ENCODE results near the gene METRN.

Gene METRN

GRCh38 chr16:720990-721764, 6.3 kb downstream of the METRN start, which contains the start of gene ANTKMT:
Gene ANTKMT, plus strand, starts transcription at chr16:721146. Its CDS starts 129 bp downstream, at chr16:721275.
- peak; percentile 95 for FAIRE-seq
- peak; percentile 82 for DNase-seq (ENCODE audit: insufficient read length, low spot score)

GRCh38 chr16:721765-722540, 7.0 kb downstream of the METRN start:
- FAIRE-seq (no peak), DNase-seq (ENCODE audit: insufficient read length, low spot score) (no peak)

DNA sequence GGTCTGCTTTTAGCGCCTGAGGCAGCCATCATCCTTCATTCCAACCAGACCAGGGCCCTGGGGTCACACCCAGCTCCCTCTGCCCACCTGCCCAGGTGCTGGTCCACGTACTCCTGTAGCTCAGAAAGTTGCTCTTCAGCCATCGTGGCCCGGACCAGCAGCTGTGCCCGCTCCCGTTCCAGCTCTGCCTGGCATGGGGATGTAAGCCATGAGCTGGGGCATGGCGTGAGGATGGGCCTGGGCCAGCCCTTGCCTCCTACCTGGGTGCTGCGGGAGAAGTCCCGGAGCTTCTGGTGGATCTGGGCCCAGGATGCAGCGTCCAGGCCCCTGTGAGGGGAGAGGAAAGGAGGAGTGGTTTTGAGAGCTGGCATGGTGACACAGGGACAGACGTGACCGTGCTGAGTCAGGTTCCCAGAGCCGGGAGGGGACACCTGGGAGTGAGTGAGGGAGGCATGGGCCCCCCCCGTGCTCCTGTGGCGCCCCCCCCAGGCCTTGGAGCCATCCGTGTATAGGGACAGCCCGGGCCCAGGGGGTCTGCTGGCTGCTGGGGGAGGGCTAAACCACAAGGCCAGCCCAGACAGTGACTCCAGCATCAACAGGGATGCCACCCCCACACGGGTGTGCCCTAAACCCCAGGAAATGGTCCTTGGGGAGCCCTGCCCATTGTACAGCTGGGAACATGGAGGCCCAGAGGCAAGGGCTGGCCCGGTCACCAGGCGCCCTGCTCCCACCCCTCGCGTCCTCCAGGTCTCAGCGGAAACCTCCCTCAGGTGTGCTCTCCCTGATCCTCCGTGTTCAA, 8.1 kb downstream of the METRN start:
- no peak for DNase-seq (ENCODE audit: insufficient read length, low spot score)
- no peak for FAIRE-seq

DNA sequence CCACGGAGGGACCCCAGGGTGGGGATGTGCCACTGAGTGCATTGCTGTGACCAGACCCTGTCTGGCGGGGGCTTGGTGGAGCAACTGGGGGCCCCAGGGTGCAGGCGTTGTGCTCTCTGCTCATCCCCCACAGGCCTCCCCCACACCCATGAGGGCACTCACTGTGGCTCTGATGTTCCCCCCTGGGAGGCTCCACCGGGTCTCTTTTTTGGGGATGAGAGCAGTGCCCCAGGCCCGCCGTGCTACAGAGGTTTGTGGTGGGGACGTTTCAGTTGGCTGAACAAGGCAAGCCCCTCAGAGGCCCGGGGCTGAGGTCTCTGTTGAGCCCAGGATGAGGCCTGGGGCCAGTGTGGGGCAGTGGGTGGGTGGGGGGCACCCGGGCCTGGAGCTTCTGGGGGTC, 8.8 kb downstream of the METRN start:
- no peak for FAIRE-seq
- DNase-seq (ENCODE audit: insufficient read length, low spot score) = no peak

DNA sequence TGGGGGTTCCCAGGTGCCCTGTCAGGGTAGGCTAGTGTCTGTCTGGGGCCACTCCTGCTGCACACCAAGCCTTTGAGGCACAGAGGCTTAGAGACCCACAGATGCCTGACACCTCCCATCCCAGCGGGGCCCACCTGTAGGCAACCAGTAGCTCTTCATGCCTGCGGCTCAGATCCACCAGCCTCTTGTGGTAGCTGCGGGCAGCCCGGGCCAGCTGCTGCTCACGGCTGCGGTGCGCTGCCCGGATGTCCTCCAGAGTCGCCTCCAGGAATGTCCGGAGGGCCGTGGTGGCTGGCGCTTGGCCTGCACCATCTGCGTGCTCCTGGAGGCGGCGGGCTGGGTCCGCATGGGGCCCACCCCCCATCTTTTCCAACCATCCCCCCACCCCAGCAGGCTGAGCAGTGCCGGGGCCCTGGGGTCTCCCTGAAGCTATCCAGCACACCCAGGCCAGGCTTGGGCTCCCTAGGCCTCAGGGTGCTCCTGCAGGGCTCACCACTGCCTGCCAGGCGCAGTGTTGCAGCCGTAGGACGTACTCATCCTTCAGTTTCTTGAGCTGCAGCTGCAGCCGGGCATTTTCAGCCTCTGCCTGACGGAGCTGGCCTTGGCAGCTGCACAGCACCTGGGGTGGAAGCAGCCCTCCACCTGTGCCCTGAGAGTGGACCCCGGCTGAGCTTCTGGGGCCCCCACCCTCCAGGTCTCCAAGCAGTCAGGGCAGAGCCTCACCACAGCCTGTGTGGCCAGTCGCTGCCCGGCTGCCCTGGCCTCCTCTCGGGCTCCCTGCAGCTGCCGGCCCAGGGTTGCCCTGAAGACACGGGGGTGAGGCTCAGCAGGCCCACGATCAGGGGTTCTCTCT, 9.5 kb downstream of the METRN start:
- no peak for DNase-seq (ENCODE audit: insufficient read length, low spot score)
- FAIRE-seq = no peak

- no peak for DNase-seq (ENCODE audit: insufficient read length, low spot score)
- FAIRE-seq = no peak
Measured at GRCh38 chr16:725041-725376, 10.1 kb downstream of the METRN start.

DNA sequence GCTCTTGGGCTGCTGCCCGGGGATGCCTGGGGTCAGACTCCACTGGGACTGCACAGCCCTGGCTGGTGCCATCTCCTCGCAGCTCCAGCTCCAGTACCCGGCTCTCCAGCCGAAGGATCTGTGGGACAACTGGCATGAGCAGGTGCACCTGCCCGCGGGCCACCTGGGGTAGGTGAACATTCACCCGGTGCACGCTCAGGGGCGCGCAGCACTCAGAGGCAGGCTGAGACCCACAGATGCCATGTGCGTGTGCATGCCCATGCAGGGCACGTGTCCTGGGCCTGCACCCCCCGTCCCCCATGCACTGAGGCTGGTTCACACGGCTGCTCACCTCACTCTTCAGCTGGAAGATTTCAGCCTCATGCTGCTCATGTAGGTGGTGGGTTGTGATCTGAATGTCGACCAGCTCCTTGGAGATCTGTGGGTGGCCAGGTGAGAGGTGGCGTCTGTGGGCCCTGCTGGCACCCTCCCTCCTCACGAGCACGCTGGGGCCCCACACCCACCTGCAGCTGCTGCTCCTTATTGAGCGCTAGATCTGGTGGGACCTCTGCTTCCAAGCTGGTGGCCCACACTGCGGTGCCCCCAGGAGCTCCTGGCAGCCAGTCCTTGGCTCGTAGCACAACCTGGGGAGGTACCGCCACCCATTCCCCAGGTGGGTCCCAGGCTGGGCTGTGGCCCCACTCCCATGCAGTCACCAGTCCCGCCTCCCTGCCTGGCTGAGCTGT, 10.7 kb downstream of the METRN start:
- FAIRE-seq = peak; percentile 63
- DNase-seq (ENCODE audit: insufficient read length, low spot score) = no peak

DNA sequence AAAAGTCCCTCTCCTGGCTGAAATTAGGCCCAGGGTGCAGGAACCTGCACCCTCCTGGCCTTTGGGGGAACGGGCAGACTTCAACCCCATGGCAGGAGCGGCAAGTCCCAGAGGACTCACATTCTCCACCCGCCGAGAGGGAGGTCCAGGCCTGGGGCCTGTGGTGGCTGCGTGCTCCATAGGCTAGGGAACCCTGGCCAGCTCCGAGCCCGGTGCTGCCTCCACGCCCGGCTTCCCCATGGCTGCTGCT, 11.2 kb downstream of the METRN start:
- FAIRE-seq = no peak

DNA sequence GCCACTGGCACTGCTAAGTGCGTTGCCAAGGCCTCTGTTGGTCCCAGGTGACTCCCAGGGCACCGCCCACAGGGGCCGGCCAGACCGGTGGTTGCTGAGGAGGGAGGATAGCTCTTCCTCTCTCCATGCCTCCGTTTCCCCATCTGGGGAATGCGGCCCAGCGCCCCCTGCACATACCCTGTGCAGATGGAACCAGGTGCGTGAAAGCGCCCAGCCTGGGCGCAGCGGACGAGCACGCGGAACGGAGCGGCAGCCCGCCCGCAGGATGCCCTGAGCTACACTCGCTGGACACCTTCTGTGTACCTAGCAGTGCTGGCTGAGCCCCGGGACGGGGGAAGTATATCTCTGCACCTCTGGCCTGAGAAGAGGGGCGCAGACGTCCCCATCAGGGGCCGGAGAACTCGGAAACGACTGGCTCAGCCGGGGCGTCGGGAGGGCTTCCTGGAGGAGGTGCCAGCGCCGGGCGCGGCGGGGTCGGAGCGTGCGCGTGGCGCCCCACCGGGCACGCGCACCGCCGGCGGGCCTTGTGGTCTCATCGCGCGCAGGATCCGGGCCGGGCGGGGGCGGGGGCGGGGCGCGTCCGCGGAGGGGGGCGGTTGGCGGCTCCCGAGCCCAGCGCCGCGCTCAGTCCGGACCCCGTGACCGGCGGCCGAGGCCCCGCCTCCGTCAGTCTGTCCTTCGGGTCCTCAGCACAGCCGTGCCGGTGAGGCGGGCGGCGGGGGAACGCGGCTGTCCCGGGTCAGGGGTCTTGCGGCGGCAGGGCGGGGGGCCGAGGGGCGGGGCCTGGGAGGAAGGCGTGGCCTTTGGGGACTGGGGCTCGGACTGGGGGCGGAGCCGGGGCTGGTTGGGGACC, 11.7 kb downstream of the METRN start, which contains the start of the genes CCDC78 and HAGHL:
TSS of gene CCDC78 (minus strand) at position 6 of the 853 bp plus-strand sequence. CDS start 76 bp downstream, outside the sequence.
TSS of gene HAGHL (plus strand) at position 669 of the 853 bp plus-strand sequence. CDS start 404 bp downstream, outside the sequence.
- peak; percentile 51 for FAIRE-seq
- DNase-seq (ENCODE audit: insufficient read length, low spot score) = no peak

More for the DNA sequence above, 11.2 kb downstream of the METRN start:
- no peak for DNase-seq (ENCODE audit: insufficient read length, low spot score)

GRCh38 chr16:727291-727977, 12.5 kb downstream of the METRN start:
- FAIRE-seq = no peak

DNA sequence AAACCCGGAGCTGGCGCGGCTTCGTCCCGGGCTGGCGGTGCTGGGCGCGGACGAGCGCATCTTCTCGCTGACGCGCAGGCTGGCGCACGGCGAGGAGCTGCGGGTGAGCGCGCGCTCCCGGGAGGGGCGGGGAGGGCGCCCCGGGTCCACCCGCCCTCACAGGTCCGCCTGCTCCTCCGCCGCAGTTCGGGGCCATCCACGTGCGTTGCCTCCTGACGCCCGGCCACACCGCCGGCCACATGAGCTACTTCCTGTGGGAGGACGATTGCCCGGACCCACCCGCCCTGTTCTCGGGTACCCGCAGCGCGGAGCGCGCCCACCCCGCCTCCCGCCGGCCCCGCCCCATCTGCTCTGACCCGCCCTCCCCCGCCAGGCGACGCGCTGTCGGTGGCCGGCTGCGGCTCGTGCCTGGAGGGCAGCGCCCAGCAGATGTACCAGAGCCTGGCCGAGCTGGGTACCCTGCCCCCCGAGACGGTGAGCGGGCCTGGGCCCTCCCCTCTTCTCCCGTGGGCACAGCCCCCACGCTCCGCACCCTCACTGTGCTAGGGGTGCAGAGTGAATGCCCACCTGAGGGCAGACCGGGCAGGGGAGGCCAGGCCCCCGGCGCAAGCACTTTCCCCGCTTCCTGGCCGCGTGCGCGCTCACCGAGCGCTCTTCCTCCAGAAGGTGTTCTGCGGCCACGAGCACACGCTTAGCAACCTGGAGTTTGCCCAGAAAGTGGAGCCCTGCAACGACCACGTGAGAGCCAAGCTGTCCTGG, 13.4 kb downstream of the METRN start:
- FAIRE-seq (peak; percentile 94), DNase-seq (ENCODE audit: insufficient read length, low spot score) (peak; percentile 76)

More at GRCh38 chr16:727291-727977, 12.5 kb downstream of the METRN start:
- no peak for DNase-seq (ENCODE audit: insufficient read length, low spot score)

DNA sequence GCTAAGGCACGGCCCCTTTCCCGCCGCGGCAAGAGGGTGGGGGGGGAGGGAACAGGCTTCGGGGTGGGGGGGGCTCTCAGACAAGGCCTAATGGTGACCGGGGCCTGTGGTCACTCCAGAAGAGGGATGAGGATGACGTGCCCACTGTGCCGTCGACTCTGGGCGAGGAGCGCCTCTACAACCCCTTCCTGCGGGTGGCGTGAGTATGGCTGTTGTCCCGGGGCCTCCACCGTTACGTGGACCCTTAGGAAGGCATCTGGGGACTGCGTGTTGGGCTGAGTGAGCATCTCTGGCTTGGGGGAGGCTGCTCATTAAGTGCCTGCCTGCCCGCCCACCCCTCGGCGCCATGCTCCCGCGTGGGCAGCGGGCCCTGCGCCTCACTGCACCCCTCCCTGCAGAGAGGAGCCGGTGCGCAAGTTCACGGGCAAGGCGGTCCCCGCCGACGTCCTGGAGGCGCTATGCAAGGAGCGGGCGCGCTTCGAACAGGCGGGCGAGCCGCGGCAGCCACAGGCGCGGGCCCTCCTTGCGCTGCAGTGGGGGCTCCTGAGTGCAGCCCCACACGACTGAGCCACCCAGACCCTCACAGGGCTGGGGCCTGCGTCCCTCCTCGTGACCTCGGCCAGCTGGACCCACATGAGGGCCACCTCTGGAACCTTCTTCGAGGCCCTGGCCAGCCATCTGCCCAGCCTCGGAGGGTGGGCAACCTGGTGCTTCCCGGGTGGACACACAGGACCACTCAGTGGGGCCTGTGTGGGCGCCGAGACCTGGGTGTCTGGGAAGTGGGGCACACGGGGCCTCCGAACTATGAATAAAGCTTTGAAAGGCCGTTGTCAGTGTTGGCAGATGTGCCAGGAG, 14.2 kb downstream of the METRN start:
- FAIRE-seq = no peak

DNA sequence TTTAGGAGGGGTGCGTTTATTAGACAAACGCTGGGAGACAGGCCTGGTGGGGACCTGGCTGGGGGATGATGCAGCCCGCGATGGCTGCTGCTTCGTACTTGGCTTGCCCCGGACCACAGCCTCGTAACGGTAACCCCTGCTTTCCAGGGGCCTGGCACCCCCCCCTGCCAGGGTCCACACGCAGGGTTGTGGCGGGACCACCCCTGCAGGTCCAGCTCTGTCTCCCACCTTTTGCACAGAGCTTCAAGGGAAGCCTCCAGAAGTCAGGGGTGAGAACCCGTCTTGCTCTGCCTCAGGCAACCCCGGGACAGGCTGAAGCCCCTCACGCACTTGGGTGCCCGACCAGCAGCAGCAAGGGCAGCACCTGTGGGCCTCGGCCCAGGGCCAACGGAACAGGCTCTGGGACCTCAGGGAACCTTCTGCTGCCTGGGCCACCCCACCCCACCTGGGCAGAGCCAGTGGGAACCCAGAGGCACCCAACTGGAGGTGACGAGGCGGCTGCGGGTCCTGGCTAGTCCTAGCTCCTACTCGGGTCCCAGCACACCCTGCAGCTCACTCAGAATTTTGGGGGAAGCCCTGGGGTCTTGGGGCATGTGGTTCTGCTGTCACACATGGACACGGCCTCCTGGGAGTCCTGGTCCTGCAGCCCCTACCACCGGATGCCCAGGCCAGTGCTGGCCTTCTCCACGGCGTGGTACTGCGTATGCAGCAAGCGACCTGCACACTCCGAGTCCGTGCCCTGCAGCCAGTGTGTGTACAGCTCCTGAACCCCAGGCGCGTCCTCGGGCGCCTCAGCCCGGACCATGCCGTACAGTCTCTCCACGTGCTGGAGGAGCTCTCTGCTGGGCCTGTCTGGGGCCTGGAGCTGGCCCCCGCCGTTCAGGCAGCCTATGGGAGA, 15.1 kb downstream of the METRN start:
- FAIRE-seq (no peak), DNase-seq (ENCODE audit: insufficient read length, low spot score) (no peak)

More for the DNA sequence above, 14.2 kb downstream of the METRN start:
- DNase-seq (ENCODE audit: insufficient read length, low spot score) = no peak

GRCh38 chr16:730666-731509, 16.0 kb downstream of the METRN start:
- no peak for DNase-seq (ENCODE audit: insufficient read length, low spot score)
- FAIRE-seq = no peak

GRCh38 chr16:732332-732731, 17.4 kb downstream of the METRN start:
- no peak for FAIRE-seq

More at GRCh38 chr16:732332-732731, 17.4 kb downstream of the METRN start:
- DNase-seq (ENCODE audit: insufficient read length, low spot score) = no peak
